A549 (cell line): ENCODE data around the gene TMEM41B. TPM values are rescaled to one million over a fixed set of nuclear protein-coding genes. Genes with fewer than 3 reads are reported as not detected.
"Not testable (repeated sequence)": the region's sequence is repeated elsewhere in the genome, so short reads cannot be mapped to it uniquely, and the experiment has no call there.

Source experiments
- ATAC-seq, 2 experiments: fragments of 200-7000 bp in 1 of 2; fragments of >200 bp in 1 of 2; cut with Nextera tagmentation in 1 of 2; cut with Tn5 transposase in 1 of 2; 3 replicates each; pipeline versions ENCODE4 v1.8.0 to v1.9.1; 2018 to 2020; ENCODE audit warnings: mild to moderate bottlenecking in 1 of 2, moderate library complexity in 1 of 2
- CTCF ChIA-PET: fragments of 300-600 bp; sonication (Branson Sonifier 250); formaldehyde crosslinking; extraction: SDS; loops from one replicate; lab custom pipeline; 2021; ENCODE audit warnings: antibody characterized with exemption, inconsistent platforms; lab: Yijun Ruan, JAX
- POLR2A ChIA-PET: fragments of 350-600 bp; formaldehyde crosslinking; extraction: SDS; loops from one replicate; lab custom pipeline; 2021; ENCODE audit warnings: antibody characterized with exemption, inconsistent platforms; lab: Yijun Ruan, JAX
- DNase-seq, 2 experiments: peaks; one replicate each; pipeline versions ENCODE4 v3.0.0 to v3.0.0-alpha.2; 2011 to 2016; ENCODE audit warnings: low read depth in 1 of 2, low spot score in 1 of 2
- FAIRE-seq: peaks from 2 replicates; lab custom pipeline; 2011; peaks lifted over from hg19 to GRCh38; lab: Jason Lieb, UNC
- H3K27ac ChIP-seq, 2 experiments: fragments of >200 bp; sonication (Bioruptor Twin); formaldehyde crosslinking; 3 replicates each; pipeline ENCODE4 v1.5.1; 2016 to 2017
- H3K4me1 ChIP-seq: fragments of >200 bp; sonication (Bioruptor Twin); formaldehyde crosslinking; 3 replicates; pipeline ENCODE4 v1.6.1; 2016
- H3K4me2 ChIP-seq: fragments of >200 bp; sonication (Bioruptor Twin); formaldehyde crosslinking; 3 replicates; pipeline ENCODE4 v1.6.1; 2016
- H3K4me3 ChIP-seq: fragments of >200 bp; sonication (Bioruptor Twin); formaldehyde crosslinking; 3 replicates; pipeline ENCODE4 v1.5.1; 2016
- H3K9me3 ChIP-seq: fragments of >200 bp; sonication (Bioruptor Twin); formaldehyde crosslinking; 3 replicates; pipeline ENCODE4 v1.6.1; 2016
- ATOH8 ChIP-seq: fragments of 250-450 bp; sonication (Bioruptor Pico); IDR thresholded peaks from 2 replicates; pipeline ENCODE4 v1.5.0; 2020; ENCODE audit warnings: low read depth, mild to moderate bottlenecking, moderate library complexity
- BCL3 ChIP-seq: fragments of >200 bp; sonication (Bioruptor Twin); formaldehyde crosslinking; IDR thresholded peaks from 3 replicates; pipeline ENCODE4 v1.6.1; 2016
- CBX2 ChIP-seq: fragments of 200-600 bp; sonication (generic); IDR thresholded peaks from 2 replicates; pipeline ENCODE4 v1.6.1; 2016; ENCODE audit warnings: low read depth, mild to moderate bottlenecking, borderline replicate concordance
- CTCF ChIP-seq: fragments of >200 bp; sonication (Bioruptor Twin); formaldehyde crosslinking; IDR thresholded peaks from 3 replicates; pipeline ENCODE4 v1.5.1; 2016
- EHMT2 ChIP-seq: fragments of 200-600 bp; sonication (generic); IDR thresholded peaks from 2 replicates; pipeline ENCODE4 v1.6.1; 2016; ENCODE audit warnings: antibody characterized with exemption, low read depth, mild to moderate bottlenecking, moderate library complexity
- ELK1 ChIP-seq: fragments of 150-350 bp; IDR thresholded peaks from 2 replicates; pipeline ENCODE4 v1.6.1; 2014; ENCODE audit warnings: low read depth, mild to moderate bottlenecking, low read length
- ESRRA ChIP-seq: fragments of 150-350 bp; IDR thresholded peaks from 2 replicates; pipeline ENCODE4 v1.6.1; 2014; ENCODE audit warnings: mild to moderate bottlenecking, low read length, borderline replicate concordance
- FOSB ChIP-seq: fragments of 250-450 bp; sonication (Bioruptor Pico); IDR thresholded peaks from 2 replicates; pipeline ENCODE4 v1.5.0; 2020; ENCODE audit warnings: mild to moderate bottlenecking, moderate library complexity
- HEYL ChIP-seq: fragments of 250-450 bp; sonication (Bioruptor Pico); IDR thresholded peaks from 2 replicates; pipeline ENCODE4 v1.8.0; 2021; ENCODE audit warnings: mild to moderate bottlenecking, moderate library complexity
- HOXB13 ChIP-seq: fragments of 250-450 bp; sonication (Bioruptor Pico); IDR thresholded peaks from 2 replicates; pipeline ENCODE4 v1.5.0; 2020; ENCODE audit warnings: low read depth, mild to moderate bottlenecking, moderate library complexity
- HOXB5 ChIP-seq: fragments of 250-450 bp; sonication (Bioruptor Pico); IDR thresholded peaks from 2 replicates; pipeline ENCODE4 v1.5.0; 2020; ENCODE audit warnings: mild to moderate bottlenecking, moderate library complexity
- JUNB ChIP-seq: fragments of >200 bp; sonication (Bioruptor Twin); formaldehyde crosslinking; IDR thresholded peaks from 2 replicates; pipeline ENCODE4 v1.6.1; 2016
- KDM1A ChIP-seq: fragments of 200-600 bp; sonication (generic); IDR thresholded peaks from 2 replicates; pipeline ENCODE4 v1.6.1; 2016; ENCODE audit warnings: low read depth, mild to moderate bottlenecking
- KDM5A ChIP-seq: fragments of 200-600 bp; sonication (generic); IDR thresholded peaks from 2 replicates; pipeline ENCODE4 v1.6.1; 2016; ENCODE audit warnings: antibody characterized with exemption, mild to moderate bottlenecking
- MAFK ChIP-seq: fragments of 450-650 bp; IDR thresholded peaks from 2 replicates; pipeline ENCODE4 v1.6.1; 2014; ENCODE audit not compliant: partially characterized antibody
- MAX ChIP-seq: IDR thresholded peaks from 2 replicates; pipeline ENCODE4 v1.6.1; 2012
- NPAS2 ChIP-seq: fragments of 250-450 bp; sonication (Bioruptor Pico); IDR thresholded peaks from 2 replicates; pipeline ENCODE4 v1.8.0; 2022; ENCODE audit warnings: mild to moderate bottlenecking, moderate library complexity, borderline replicate concordance
- NR3C1 ChIP-seq: fragments of >200 bp; sonication (Bioruptor Twin); formaldehyde crosslinking; IDR thresholded peaks from 3 replicates; pipeline ENCODE4 v1.6.1; 2017
- POLR2A ChIP-seq: IDR thresholded peaks from 2 replicates; pipeline ENCODE4 v1.6.1; 2012; ENCODE audit warnings: mild to moderate bottlenecking, low read length
- RAD21 ChIP-seq, 2 experiments: fragments of >200 bp in 1 of 2; sonication (Bioruptor Twin) in 1 of 2; formaldehyde crosslinking in 1 of 2; IDR thresholded peaks in 1 of 2; conservative IDR thresholded peaks in 1 of 2; 2 replicates in 1 of 2; 3 replicates in 1 of 2; pipeline ENCODE4 v1.6.1; 2012 to 2018; ENCODE audit warnings: inconsistent platforms in 1 of 2
- RNF2 ChIP-seq: fragments of 200-600 bp; sonication (generic); IDR thresholded peaks from 2 replicates; pipeline ENCODE4 v1.6.1; 2016; ENCODE audit warnings: low read depth, mild to moderate bottlenecking, antibody characterized with exemption, moderate library complexity, borderline replicate concordance
- TFCP2L1 ChIP-seq: fragments of 250-450 bp; sonication (Bioruptor Pico); IDR thresholded peaks from 2 replicates; pipeline ENCODE4 v1.5.0; 2021; ENCODE audit warnings: mild to moderate bottlenecking
- WGBS: methylation state at CpG from one replicate; pipeline ENCODE4 v1.1.6; 2017; ENCODE audit errors: missing lambda C conversion rate; 5-methylcytosine and 5-hydroxymethylcytosine counted together
- polyA plus RNA-seq, 4 experiments: library from polyadenylated mRNA; depleted of rRNA in 3 of 4; stranded (reverse); fragments of >200 nt; fragmentation: RNase III in 1 of 4; extraction: RNeasy Plus Mini Kit Qiagen cat#74134 plus additional on column Dnase treatment in 1 of 4; gene quantifications; 2 replicates in 3 of 4; 3 replicates in 1 of 4; pipeline ENCODE4 v1.2.3, GENCODE V29; 2011 to 2017

Gene TMEM41B
- polyA plus RNA-seq, 2 of the 4 experiments (the other 2 are of a cell fraction): 51.6 to 71.4 TPM

DNA sequence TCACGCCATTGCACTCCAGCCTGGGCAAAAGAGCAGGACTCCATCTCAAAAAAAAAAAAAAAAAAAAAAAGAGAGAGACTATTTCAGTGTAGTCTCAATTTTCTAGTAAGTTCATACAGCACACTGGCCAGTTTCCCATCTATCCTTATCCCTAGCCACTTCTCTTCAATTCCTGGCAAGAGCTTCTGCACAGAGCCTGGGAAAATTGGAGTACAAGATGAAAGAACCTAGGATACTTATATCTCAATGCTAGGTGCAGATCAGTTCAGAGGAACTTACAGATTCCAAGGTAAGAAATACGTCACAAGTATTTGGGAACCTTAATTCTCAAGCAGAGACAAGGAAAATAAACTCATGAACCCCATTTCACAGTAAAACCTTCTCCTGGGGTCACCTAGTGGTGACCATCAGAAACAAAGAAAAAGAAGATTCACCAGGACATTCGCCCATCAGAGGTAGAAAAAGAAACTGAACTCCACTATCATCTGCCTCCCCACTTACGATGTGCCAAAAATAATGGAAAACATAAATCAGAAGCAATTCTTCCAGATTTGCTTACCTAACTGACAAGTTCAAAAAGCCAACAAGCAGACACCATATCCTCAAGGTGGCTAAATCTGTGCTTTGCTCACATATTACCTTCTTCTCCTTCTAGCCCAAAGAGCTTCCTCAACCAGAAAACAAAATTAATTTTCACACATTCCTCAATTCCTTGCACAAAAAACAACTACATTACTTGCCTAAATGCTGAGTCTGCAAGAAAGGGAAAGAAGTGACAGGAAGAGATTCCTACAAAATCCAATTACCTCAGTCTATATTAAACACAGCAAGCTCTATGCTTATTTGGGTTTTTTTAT, 54.2 kb downstream of the TMEM41B start:
- peaks cover 27% of the 10 kb centered on the region for H3K4me1 ChIP-seq
- H3K9me3 ChIP-seq: no peaks in the 10 kb centered on the region
- 75% methylated on average over 4 of the region's 4 CpGs for WGBS
- FAIRE-seq: no peak
- POLR2A ChIA-PET: no interaction called here
- 0 out of 3 replicates have a peak overlapping the region, but pooled peaks have one; percentile 2 for H3K4me2 ChIP-seq
- H3K4me3 ChIP-seq: no peak overlapping the region
- CTCF ChIA-PET: interaction anchor here (0.7 to 2.9 kb wide), 11 partner anchors 9 to 191 kb away, joined by 3 to 16 read pairs (median 3); partner anchors contain the start of gene IPO7
- DNase-seq: no peak
- TF ChIP-seq TFCP2L1 (no peak), CTCF (peak; percentile 45), MAFK (peak; percentile 95), RAD21 (conservative IDR thresholded peaks at IDR 0.05 in 1 of 2, IDR thresholded peaks at IDR 0.05 in 1 of 2) (peak in 1 of 2 experiments; percentile 38; a peak in 2 of 5 replicates)
- TF ChIP-seq, all 56 proteins: peak for 3
- ATAC-seq: peak; percentile 25 to 26; a peak in 2 of 6 replicates
- H3K27ac ChIP-seq: no peak overlapping the region

GRCh38 chr11:9258279-9258678, 56.1 kb downstream of the TMEM41B start:
- CTCF ChIA-PET, H3K4me3 ChIP-seq, H3K9me3 ChIP-seq, ATAC-seq: not testable (repeated sequence)
- WGBS: 96% methylated on average over 4 of the region's 4 CpGs
- TF ChIP-seq KDM1A: peak; percentile 82; the same call in 1 of the 2 replicates
- TF ChIP-seq, all 56 proteins: peak for 1; not testable (repeated sequence) for 55
- H3K27ac ChIP-seq, H3K4me2 ChIP-seq, FAIRE-seq, POLR2A ChIA-PET, DNase-seq: not testable (repeated sequence)
- peaks cover 26% of the 10 kb centered on the region for H3K4me1 ChIP-seq

DNA sequence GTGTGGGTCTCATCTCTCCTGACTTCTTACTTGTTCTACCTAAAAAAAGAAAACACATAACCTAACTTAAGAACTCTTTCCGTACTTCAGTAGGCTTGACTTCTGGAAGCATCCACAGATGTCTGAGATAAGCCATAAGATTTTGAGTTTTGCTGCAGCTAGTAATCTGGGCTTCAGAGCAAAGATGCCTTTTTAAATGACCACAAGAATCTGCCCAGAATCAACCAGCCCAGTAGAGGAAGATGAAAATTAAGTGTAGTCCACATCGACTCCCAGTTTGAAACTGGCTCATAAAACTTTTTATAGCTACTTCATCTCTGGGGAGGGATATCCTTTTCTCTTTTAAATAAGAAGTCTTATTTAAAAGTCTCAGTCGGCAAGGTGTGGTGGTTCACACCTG, 60.0 kb downstream of the TMEM41B start:
- Histone ChIP-seq H3K4me3 (no peak overlapping the region), H3K4me2 (no peak overlapping the region), H3K4me1 (peaks cover 9% of the 10 kb centered on the region; the same call in 2 of the 3 replicates), H3K9me3 (no peaks in the 10 kb centered on the region), H3K27ac (no peak overlapping the region)
- ChIA-PET CTCF (interaction anchor here (1.7 to 1.9 kb wide), 2 partner anchors 10 to 117 kb away, joined by 4 to 5 read pairs; no protein-coding TSS in a partner anchor), POLR2A (interaction anchor here (0.7 kb wide), 1 partner anchor 81 kb away, joined by 3 read pairs; no protein-coding TSS in a partner anchor)
- no peak for ATAC-seq
- DNase-seq: no peak
- no peak for FAIRE-seq
- 90% methylated on average over 3 of the region's 3 CpGs for WGBS
- TF ChIP-seq ELK1 (no peak), NR3C1 (no peak), RAD21 (conservative IDR thresholded peaks at IDR 0.05 in 1 of 2, IDR thresholded peaks at IDR 0.05 in 1 of 2) (no peak), MAX (no peak), NPAS2 (CRISPR knock-in tag) (no peak), HEYL (CRISPR knock-in tag) (no peak), HOXB13 (CRISPR knock-in tag) (no peak), JUNB (no peak), KDM5A (no peak)

DNA sequence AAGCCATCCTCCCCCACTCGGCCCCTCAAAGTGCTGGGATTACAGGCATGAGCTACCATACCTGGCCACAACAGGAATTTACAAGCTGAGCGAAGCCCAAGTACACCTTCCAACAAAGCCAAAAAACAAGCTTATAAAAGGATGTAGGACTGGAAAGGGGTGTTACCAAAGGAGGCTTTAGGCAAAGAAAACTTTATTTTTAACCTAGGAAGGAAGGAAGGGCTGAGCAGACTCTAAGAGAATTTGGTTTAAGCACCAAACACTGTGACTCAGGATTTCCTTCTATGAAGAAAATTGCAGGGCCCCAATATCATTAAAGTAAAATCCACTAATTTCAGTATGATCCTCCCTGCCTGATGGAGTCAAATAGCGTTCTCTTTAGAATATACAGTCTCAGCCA, 61.3 kb downstream of the TMEM41B start:
- CTCF ChIA-PET: interaction anchor here (1.2 to 1.9 kb wide), 3 partner anchors 11 to 254 kb away, joined by 4 to 5 read pairs (median 4); no protein-coding TSS in a partner anchor
- Histone ChIP-seq H3K4me1 (peaks cover 9% of the 10 kb centered on the region; the same call in 2 of the 3 replicates), H3K4me3 (no peak overlapping the region), H3K9me3 (no peaks in the 10 kb centered on the region), H3K27ac (no peak overlapping the region), H3K4me2 (no peak overlapping the region)
- DNase-seq (no peak), FAIRE-seq (no peak), ATAC-seq (no peak)
- 92% methylated on average over 3 of the region's 3 CpGs for WGBS
- POLR2A ChIA-PET: no interaction called here
- no peak for TF ChIP-seq BCL3
- no peak for TF ChIP-seq FOSB (CRISPR knock-in tag)
- no peak for TF ChIP-seq POLR2A
- no peak for TF ChIP-seq ESRRA
- no peak for TF ChIP-seq HEYL (CRISPR knock-in tag)
- TF ChIP-seq RNF2: no peak
- no peak for TF ChIP-seq HOXB5 (CRISPR knock-in tag)
- TF ChIP-seq NR3C1: no peak
- no peak for TF ChIP-seq ATOH8 (CRISPR knock-in tag)
- TF ChIP-seq CBX2: no peak
- TF ChIP-seq EHMT2: no peak
